ENCODE results near the gene NTM. TPM values are rescaled to one million over a fixed set of nuclear protein-coding genes. Genes with fewer than 3 reads are reported as not detected.

The NTM gene
- polyA plus RNA-seq, 1 donor from 2014 or later = 39.4 TPM

GRCh38 chr11:131980888-131981668, 610.7 kb downstream of the NTM start:
- no peaks in the 10 kb centered on the region for H3K79me2 ChIP-seq (replicated peaks; ENCODE audit: insufficient read depth, low read length)
- H3K4me3 ChIP-seq (ENCODE audit: low read length) = no peak overlapping the region
- H3K27me3 ChIP-seq (ENCODE audit: insufficient read depth, low read depth, low read length) = no peaks in the 10 kb centered on the region
- no peaks in the 10 kb centered on the region for H3K9me3 ChIP-seq (ENCODE audit: low read length)
- no peak overlapping the region for H3K27ac ChIP-seq (ENCODE audit: low read length)
- TF ChIP-seq REST (IDR thresholded peaks at IDR 0.05; ENCODE audit: borderline replicate concordance) = no peak
- TF ChIP-seq MXI1 (conservative IDR thresholded peaks at IDR 0.05; ENCODE audit: poor library complexity, severe bottlenecking) = no peak
- TF ChIP-seq CTCF (IDR thresholded peaks at IDR 0.05; ENCODE audit: poor library complexity, severe bottlenecking) = no peak
- TF ChIP-seq SMC3 (conservative IDR thresholded peaks at IDR 0.05; ENCODE audit: poor library complexity) = no peak
- TF ChIP-seq TAF1 (IDR thresholded peaks at IDR 0.05; ENCODE audit: low read depth) = no peak
- TF ChIP-seq POLR2AphosphoS5 (IDR thresholded peaks at IDR 0.05) = no peak
- TF ChIP-seq RAD21 (conservative IDR thresholded peaks at IDR 0.05) = no peak
- TF ChIP-seq EP300 (conservative IDR thresholded peaks at IDR 0.05; ENCODE audit: poor library complexity, severe bottlenecking) = no peak
- TF ChIP-seq EZH2 (IDR thresholded peaks at IDR 0.05; ENCODE audit: borderline replicate concordance, insufficient read depth, low read length, poor library complexity, severe bottlenecking) = no peak
- H3K36me3 ChIP-seq (ENCODE audit: insufficient read depth, low read length) = no peaks in the 10 kb centered on the region
- no peaks in the 10 kb centered on the region for H3K9me2 ChIP-seq (ENCODE audit: insufficient read depth, low read length)
- no peaks in the 10 kb centered on the region for H4K20me1 ChIP-seq (ENCODE audit: insufficient read depth)
- H3K9ac ChIP-seq (ENCODE audit: low read length) = no peak overlapping the region
- no peak overlapping the region for H2AFZ ChIP-seq (ENCODE audit: low read depth, low read length)
- H3F3A ChIP-seq (ENCODE audit: insufficient read depth, low read length, poor library complexity, severe bottlenecking) = no peaks in the 10 kb centered on the region
- no peak overlapping the region for H3K4me2 ChIP-seq (ENCODE audit: low read length)

- Histone ChIP-seq H3K79me2 (replicated peaks; ENCODE audit: insufficient read depth, low read length) (no peaks in the 10 kb centered on the region), H3K9me3 (ENCODE audit: low read length) (no peaks in the 10 kb centered on the region), H3K9me2 (ENCODE audit: insufficient read depth, low read length) (no peaks in the 10 kb centered on the region), H3K9ac (ENCODE audit: low read length) (no peak overlapping the region), H3K4me3 (ENCODE audit: low read length) (no peak overlapping the region), H3K27me3 (ENCODE audit: insufficient read depth, low read depth, low read length) (no peaks in the 10 kb centered on the region), H3K27ac (ENCODE audit: low read length) (no peak overlapping the region), H3F3A (ENCODE audit: insufficient read depth, low read length, poor library complexity, severe bottlenecking) (no peaks in the 10 kb centered on the region), H2AFZ (ENCODE audit: low read depth, low read length) (no peak overlapping the region), H3K4me2 (ENCODE audit: low read length) (no peak overlapping the region), H4K20me1 (ENCODE audit: insufficient read depth) (no peaks in the 10 kb centered on the region), H3K36me3 (ENCODE audit: insufficient read depth, low read length) (no peaks in the 10 kb centered on the region)
- TF ChIP-seq REST (IDR thresholded peaks at IDR 0.05; ENCODE audit: borderline replicate concordance) (no peak), RAD21 (conservative IDR thresholded peaks at IDR 0.05) (no peak), EZH2 (IDR thresholded peaks at IDR 0.05; ENCODE audit: borderline replicate concordance, insufficient read depth, low read length, poor library complexity, severe bottlenecking) (no peak)
Observed at GRCh38 chr11:131982154-131982553, 611.7 kb downstream of the NTM start.

Data from neural cell (in vitro differentiated cells).